Parathyroid adenoma (tissue), 2 donors: Measurements from ENCODE around the gene RSPH9.

ENCODE experiments used
- H2AFZ ChIP-seq: fragments of 300-600 bp; sonication (generic); one replicate; pipeline ENCODE4 v1.7.0; 2017; ENCODE audit warnings: antibody characterized with exemption, mild to moderate bottlenecking
- H3K27ac ChIP-seq: fragments of 300-600 bp; sonication (generic); one replicate; pipeline ENCODE4 v1.7.0; 2017
- H3K27me3 ChIP-seq: fragments of 300-600 bp; sonication (generic); one replicate; pipeline ENCODE4 v1.7.0; 2017; ENCODE audit warnings: low read length; ENCODE audit not compliant: control insufficient read depth, insufficient read depth
- H3K36me3 ChIP-seq: fragments of 300-600 bp; sonication (generic); one replicate; pipeline ENCODE4 v1.7.0; 2017; ENCODE audit warnings: low read length; ENCODE audit not compliant: control insufficient read depth, insufficient read depth
- H3K4me1 ChIP-seq: fragments of 300-600 bp; sonication (generic); one replicate; pipeline ENCODE4 v1.7.0; 2017; ENCODE audit warnings: control low read depth
- H3K4me2 ChIP-seq: fragments of 300-600 bp; sonication (generic); one replicate; pipeline ENCODE4 v1.7.0; 2017; ENCODE audit warnings: low read length
- H3K4me3 ChIP-seq: fragments of 300-600 bp; sonication (generic); one replicate; pipeline ENCODE4 v1.7.0; 2017; ENCODE audit warnings: low read depth, low read length
- H3K79me2 ChIP-seq: fragments of 300-600 bp; sonication (generic); one replicate; pipeline ENCODE4 v1.7.0; 2017; ENCODE audit warnings: control low read depth
- H3K9ac ChIP-seq: fragments of 300-600 bp; sonication (generic); one replicate; pipeline ENCODE4 v1.7.0; 2017; ENCODE audit warnings: mild to moderate bottlenecking
- H3K9me3 ChIP-seq: fragments of 300-600 bp; sonication (generic); one replicate; pipeline ENCODE4 v1.7.0; 2017; ENCODE audit warnings: low read length; ENCODE audit not compliant: control insufficient read depth
- CTCF ChIP-seq: fragments of 300-600 bp; sonication (generic); IDR thresholded peaks from one replicate; pipeline ENCODE4 v1.7.0; 2017; ENCODE audit warnings: antibody characterized with exemption, mild to moderate bottlenecking
- donor health status: primary hyperparathyroidism.

Gene RSPH9

GRCh38 chr6:43679057-43679456 is 34.2 kb downstream of the RSPH9 start:
- H3K27ac ChIP-seq, result no peak overlapping the region
- H3K79me2 ChIP-seq, result peaks cover 12% of the 10 kb centered on the region
- no peak overlapping the region for H3K4me2 ChIP-seq
- no peak overlapping the region for H2AFZ ChIP-seq
- no peaks in the 10 kb centered on the region for H3K9me3 ChIP-seq
- H3K36me3 ChIP-seq, result no peaks in the 10 kb centered on the region
- no peaks in the 10 kb centered on the region for H3K27me3 ChIP-seq
- no peak overlapping the region for H3K4me3 ChIP-seq
- peaks cover 10% of the 10 kb centered on the region for H3K4me1 ChIP-seq
- H3K9ac ChIP-seq, result no peak overlapping the region
- no peak for TF ChIP-seq CTCF

- no peaks in the 10 kb centered on the region for H3K36me3 ChIP-seq
Measured at GRCh38 chr6:43680308-43681200, 35.7 kb downstream of the RSPH9 start.

GRCh38 chr6:43681303-43681702 is 36.5 kb downstream of the RSPH9 start:
- Histone ChIP-seq H3K36me3 (no peaks in the 10 kb centered on the region), H3K9ac (no peak overlapping the region), H3K4me3 (no peak overlapping the region), H3K27me3 (no peaks in the 10 kb centered on the region), H3K9me3 (no peaks in the 10 kb centered on the region), H3K4me2 (no peak overlapping the region), H3K4me1 (peaks cover 10% of the 10 kb centered on the region), H3K27ac (no peak overlapping the region), H2AFZ (no peak overlapping the region), H3K79me2 (peaks cover 15% of the 10 kb centered on the region)
- no peak for TF ChIP-seq CTCF

More at GRCh38 chr6:43680308-43681200, 35.7 kb downstream of the RSPH9 start:
- no peaks in the 10 kb centered on the region for H3K9me3 ChIP-seq
- no peak overlapping the region for H3K9ac ChIP-seq
- H3K27ac ChIP-seq, result no peak overlapping the region
- no peak overlapping the region for H2AFZ ChIP-seq
- no peak overlapping the region for H3K4me3 ChIP-seq
- TF ChIP-seq CTCF, result no peak
- no peaks in the 10 kb centered on the region for H3K27me3 ChIP-seq
- H3K4me2 ChIP-seq, result no peak overlapping the region
- peaks cover 13% of the 10 kb centered on the region for H3K79me2 ChIP-seq
- peaks cover 10% of the 10 kb centered on the region for H3K4me1 ChIP-seq

DNA sequence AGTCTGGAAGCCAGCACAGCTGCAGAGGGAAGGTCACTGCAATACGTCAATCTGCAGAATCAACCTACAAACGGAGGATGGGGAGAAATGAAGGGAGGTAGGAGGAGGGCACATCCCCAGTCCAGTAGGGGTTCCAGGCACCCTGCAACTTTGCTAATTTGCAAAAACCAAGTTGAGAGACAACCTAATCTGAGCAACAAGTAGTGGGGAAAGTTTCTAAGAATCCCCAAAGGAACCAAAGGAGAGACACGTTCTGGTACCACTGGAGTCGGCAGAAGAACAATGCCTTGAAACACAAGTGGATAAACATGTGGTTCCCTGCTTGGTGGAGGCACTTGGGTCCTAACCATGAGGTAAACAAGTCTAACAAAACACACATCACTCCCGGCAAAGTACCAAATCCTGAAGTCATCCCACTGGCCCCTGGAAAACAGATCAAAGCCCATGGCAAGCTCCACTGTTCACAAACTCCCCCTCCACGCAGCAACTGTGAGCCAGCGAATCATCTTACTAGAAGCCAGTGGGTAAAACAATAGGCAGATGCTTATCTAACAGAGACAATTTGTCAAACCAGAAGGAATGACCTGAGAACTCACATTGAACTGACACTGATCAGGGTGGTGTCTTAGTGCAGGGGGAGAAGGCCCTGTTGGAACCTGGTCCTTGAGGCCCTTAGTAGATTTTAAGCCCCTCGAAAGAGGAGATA is 38.0 kb downstream of the RSPH9 start:
- H3K9ac ChIP-seq, result no peak overlapping the region
- no peak overlapping the region for H2AFZ ChIP-seq

More for the DNA sequence above, 38.0 kb downstream of the RSPH9 start:
- no peak overlapping the region for H3K4me2 ChIP-seq
- no peak overlapping the region for H3K27ac ChIP-seq
- H3K27me3 ChIP-seq, result no peaks in the 10 kb centered on the region
- H3K9me3 ChIP-seq, result no peaks in the 10 kb centered on the region
- TF ChIP-seq CTCF, result no peak
- no peak overlapping the region for H3K4me3 ChIP-seq
- H3K4me1 ChIP-seq, result peaks cover 16% of the 10 kb centered on the region
- peaks cover 30% of the 10 kb centered on the region for H3K79me2 ChIP-seq
- no peaks in the 10 kb centered on the region for H3K36me3 ChIP-seq
